KBM-7 (cell line): ENCODE measurements around the gene SLC27A1.

Experiments used
- DNase-seq: peaks from one replicate; pipeline ENCODE4 v3.0.0-alpha.2; 2015
- in situ Hi-C: fragments of 300-500 bp; cut with MboI; formaldehyde crosslinking; loops from 2 replicates; pipeline ENCODE4 v1.14.3; 2020; ENCODE audit warnings: low sequenced_read_pairs, low pct_unique_long_range_greater_than_20kb, mixed read lengths

The SLC27A1 gene

DNA sequence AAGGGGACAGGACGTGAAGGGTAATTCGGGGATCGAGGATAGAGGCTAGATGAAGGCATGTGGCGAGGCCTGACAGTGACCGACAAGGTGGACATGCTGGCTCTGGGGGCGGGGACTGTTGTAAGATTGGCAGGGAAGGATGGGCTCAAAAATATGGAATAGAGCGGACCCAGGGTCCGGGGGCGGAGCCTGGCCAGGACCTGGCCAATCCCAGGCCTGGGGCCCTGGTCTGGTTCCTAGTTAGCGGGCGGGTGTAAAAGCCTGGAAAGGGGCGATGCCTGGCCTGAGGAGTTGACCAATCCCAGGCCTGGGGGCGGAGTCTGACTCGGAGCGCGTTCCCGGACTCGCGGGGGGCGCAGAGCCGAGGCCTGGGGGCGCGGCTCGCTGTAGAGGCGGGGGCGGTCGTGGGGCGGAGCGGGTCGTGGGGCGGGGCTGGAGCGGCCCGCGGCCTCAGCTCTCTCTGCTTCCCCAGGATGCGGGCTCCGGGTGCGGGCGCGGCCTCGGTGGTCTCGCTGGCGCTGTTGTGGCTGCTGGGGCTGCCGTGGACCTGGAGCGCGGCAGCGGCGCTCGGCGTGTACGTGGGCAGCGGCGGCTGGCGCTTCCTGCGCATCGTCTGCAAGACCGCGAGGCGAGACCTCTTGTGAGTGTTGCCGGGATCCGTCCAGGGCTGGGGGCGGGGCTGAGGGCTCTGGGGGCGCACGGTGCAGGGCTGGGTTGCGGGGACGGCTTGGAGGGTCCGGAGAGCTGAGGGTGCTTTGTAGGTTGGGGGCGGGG lies at the start of gene SLC27A1:
SLC27A1 (plus strand) TSS at position 457 of the 774 bp plus-strand sequence; CDS start at position 474, 17 bp downstream.
- DNase-seq = peak; percentile 99

DNA sequence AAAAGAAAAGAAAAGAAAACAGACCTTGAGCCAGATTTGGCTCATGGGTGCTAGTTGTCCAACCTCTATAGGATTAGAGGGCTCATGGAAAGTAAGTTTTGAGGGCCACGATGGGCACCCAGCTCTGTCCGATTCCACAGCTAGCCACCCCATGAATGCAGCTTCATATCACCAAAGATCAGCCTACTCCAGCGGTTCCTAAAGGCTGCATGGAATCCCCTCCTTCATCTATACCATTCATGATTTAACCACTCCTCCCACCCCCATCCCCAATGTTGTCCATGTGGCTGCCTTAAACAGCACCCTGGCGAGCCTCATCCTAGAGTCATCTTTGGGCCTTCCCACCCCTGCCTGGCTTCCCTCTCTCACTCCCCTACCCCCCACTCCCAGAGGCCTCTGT lies 48.4 kb upstream of the SLC27A1 start:
- DNase-seq = no peak
- in situ Hi-C loops = no loop called here

More for the DNA sequence above, at the start of gene SLC27A1:
- in situ Hi-C loops = no loop called here

DNA sequence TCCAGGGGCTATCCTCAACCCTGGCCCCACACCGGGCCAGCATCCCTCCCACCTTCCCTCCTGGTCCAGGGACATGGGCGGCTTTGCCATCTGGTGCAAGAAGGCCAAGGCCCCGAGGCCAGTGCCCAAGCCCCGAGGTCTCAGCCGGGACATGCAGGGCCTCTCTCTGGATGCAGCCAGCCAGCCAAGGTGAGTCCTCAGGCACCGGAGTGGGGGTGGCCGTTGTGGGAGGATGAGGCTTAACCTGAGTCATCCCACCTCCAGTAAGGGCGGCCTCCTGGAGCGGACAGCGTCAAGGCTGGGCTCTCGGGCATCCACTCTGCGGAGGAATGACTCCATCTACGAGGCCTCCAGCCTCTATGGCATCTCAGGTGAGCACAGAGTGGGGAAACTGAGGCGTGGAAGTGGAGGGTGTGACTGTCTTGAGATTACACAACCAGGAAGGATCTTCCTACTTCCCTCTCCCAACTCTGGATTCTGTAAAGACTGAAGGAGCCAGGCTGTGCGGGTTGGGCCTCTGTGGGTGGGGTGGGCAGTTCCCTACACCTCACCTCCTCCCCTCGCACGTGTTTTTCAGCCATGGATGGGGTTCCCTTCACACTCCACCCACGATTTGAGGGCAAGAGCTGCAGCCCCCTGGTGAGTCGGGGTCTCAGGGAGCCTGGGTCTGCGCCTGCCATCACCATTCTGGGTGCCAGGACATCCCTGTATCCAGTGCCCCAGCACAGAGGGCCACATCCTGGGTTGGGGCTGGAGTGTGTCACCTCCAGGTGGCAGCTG lies 46.7 kb upstream of the SLC27A1 start:
- DNase-seq = no peak
- in situ Hi-C loops = no loop called here

DNA sequence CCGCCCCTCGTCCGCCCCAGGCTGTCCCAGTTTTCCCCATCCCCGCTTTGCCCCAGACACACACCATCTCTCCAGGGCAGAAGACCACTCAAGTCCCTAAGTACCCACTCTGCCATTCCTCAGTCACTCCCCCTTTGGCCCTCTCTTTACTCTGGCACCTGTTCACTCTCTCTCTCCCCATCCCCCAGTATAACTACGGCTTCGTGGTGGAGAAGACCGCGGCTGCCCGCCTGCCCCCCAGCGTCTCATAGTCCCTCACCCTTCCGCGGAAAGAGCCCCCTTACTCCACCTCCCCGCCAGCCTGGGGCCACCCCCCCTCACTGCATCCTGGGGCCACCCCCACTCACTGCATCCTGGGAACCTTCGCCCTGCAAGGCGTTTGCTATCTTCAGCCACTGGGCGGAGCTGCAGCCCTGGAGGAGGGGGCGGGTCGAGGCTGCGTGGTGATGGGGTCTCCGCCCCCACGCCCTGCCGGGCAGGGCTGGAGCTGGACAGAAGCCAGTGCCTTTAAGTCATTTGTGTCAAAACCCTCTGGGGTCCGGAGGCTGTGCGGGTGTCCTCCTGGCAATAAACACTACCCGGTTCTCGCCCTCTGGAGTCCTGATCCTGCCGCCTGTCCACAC lies 45.5 kb upstream of the SLC27A1 start:
- peak; percentile 67 for DNase-seq
- in situ Hi-C loops = no loop called here

DNA sequence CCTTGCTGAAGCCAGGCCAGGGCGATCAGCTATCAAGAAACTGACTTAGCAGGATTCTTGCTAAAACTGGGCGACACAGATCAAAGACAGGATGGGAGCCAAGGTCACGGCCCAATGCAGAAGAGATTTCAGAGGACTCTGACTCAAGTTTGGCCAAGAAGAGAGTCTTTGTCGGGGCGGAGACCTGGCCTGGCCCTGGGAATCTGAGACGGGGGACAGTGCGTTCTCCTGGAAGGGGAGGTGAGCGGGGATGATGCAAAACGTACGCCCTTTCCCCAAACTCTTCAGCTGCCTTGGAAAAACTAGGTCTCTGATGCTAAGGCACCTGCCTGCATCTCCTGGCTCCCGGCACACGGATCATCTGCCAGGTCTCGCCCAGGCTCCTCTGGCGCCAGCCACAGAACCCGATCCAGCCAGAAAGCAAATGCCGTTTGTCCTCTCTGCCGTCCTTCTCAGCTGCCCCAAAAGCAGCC lies 40.6 kb upstream of the SLC27A1 start:
- DNase-seq = no peak
- in situ Hi-C loops = no loop called here

DNA sequence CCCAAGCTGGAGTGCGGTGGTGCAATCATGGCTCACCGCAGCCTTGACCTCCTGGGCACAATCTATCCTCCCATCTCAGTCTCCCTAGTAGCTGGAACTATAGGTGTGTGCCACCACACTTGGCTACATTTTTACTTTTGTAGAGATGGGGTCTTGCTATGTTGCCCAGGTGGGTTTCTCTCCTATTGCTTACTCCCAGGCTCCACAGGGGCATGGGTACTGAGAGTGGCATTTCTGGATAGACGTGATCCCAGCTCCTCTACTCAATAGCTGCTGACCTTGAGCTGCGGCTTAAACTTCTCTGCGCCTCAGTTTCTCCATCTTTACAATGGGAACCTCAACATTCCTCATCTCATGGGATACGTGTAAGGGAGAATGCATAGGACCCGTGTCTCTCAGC lies 38.9 kb upstream of the SLC27A1 start:
- in situ Hi-C loops = no loop called here

DNA sequence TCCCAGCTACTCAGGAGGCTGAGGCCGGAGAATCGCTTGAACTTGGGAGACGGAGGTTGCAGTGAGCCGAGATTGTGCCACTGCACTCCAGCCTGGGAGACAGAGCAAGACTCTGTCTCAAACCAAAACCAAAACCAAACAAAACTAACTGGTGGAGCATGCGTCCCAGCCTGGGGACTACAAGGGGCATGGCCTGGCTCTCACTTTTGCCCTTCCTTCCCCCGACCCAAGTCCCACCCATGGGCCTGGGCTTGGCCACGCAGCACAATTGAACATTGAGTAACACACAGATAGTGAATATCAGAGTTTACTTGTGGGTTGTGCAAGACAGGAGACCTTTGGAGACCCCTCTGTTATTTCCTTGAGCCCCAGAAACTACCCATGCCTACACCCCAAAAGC lies 35.1 kb upstream of the SLC27A1 start:
- no peak for DNase-seq
- in situ Hi-C loops = no loop called here

More for the DNA sequence above, 38.9 kb upstream of the SLC27A1 start:
- no peak for DNase-seq

DNA sequence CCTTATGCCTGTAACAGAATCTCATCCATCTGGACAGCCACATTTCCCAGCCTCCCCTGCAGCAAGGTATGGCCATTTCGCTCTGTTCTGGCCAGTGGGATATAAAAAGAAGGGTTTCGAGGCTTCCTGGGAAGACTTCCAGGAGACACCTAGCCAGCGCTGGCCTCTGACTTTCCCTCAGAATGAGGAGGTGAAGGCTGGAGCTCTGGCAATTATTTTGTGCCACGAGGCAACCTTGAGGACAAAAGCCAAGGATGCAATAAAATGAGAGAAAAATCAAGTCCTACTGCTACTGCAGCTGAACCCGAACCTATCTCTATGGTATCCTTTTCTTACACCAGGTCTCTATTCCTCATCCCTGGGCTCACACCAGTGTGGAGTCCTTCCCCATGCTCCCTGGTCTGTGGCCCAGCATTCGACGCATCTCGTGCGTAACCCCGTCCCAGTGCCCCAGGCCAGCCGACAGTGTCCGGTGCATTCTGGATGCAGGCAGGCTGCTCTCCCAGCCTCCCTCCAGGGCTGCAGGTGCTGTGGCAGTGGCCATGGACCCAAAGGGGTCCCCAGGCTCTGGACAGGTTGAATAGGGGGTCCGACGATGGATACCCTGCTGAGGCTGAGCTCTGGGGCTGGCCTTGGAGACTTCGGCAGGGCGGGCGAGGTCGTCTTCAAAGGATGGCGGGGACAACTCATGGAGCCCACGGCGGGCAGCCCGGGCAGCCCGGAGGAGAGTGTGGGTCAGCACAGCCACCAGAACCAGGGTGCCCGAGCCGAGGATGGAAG lies 34.0 kb upstream of the SLC27A1 start:
- no peak for DNase-seq
- in situ Hi-C loops = no loop called here

DNA sequence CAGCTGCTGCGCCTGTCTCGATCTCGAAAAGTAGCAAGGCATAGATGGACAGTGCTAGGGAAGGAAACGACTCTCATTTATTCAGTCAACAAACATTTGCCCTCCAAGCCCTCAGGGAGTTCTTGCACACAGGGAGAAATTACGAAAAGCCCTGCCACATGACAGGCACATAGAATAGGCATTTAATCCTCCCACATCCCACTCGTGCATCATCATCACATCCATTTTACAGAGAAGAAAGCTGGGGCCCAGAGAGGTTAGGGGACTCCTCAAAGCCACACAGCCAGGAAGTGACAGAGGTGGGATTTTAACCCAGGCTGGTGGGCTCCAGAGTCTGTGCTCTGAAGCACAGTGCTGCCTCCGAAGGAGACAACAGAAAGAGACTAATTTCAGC lies 33.5 kb upstream of the SLC27A1 start:
- in situ Hi-C loops = no loop called here
- DNase-seq = no peak

DNA sequence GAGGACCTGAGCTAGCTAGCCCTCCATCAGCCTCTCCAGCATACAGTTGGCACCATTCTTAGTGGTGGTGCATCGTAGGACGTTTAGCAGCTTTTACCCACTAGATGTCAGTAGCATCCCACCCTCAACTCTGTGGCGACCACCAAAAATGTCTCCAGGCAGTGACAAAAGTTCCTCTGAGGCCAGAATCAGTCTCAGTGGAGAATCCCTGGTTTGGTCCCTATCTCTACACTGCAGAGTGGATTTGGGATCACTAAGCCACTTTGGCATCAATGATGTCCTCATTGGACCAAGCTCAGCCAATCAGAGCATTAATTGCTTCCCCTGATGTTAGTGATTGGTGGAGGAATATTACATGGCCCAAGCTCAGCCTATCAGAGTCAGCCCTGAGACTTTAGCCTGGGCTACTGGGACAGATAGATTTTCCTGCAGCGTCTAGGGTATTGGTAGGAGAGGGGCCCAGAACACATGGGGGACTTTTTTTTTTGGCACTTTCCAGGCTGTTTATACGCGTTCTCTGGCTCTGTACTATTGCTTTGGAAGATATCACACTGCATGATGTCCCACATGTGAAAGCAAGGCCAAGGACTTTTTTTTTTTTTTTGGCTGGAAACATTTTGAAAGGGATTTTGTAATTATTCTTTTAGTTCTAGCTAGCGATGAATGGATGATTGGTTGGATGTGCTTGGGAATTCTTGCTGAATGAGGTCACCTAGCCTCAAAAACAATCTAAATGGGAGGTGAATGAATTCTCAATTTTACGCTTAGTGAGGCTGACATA lies 28.9 kb upstream of the SLC27A1 start:
- peak; percentile 76 for DNase-seq
- in situ Hi-C loops = no loop called here

DNA sequence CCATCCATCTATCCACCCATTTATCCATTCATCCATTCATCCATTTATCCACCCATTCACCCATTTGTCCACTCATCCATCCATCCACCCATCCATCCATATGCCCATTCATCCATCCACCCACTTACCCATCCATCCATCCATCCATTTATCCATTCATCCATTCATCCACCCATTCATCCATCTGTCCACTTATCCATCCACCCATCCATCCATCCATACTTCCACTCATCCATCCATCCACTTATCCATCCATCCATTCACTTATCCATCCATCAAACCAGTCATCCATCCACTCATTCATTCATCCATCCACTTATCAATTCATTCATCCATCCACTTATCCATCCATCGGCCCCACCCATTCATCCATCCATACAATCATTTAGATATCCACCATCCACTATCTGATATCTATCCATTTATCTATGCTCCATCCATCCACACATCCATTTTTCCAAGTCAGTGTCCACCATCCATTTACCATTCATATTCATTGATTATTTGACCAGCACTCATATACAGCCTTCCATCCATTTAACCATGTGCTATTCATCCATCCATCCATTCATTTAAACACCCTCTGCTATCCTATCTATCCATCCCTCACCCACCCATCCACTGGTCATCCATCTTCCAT lies 24.7 kb upstream of the SLC27A1 start:
- no peak for DNase-seq
- in situ Hi-C loops = no loop called here

DNA sequence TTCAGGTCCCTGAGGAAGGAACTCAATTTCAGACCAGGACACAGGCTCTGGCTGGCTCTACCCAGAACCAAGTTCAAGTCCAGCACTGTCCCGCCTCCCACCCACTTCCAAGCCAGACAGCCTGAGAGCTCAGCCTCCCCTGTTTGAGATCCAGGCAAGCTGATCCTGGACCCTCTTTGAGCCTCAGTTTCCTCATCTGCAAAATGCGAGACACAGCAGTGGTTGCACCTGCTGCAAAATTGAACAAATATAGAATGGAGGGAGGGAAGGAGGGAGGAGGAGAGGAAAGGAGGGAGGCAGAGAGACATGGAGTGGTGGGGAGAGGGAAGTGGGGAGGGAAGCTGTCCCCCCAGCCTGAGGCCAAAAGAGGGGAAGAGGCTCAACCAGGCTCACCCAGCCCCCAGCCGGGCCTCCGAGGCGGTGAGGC lies 22.6 kb upstream of the SLC27A1 start:
- peak; percentile 43 for DNase-seq
- in situ Hi-C loops = no loop called here

DNA sequence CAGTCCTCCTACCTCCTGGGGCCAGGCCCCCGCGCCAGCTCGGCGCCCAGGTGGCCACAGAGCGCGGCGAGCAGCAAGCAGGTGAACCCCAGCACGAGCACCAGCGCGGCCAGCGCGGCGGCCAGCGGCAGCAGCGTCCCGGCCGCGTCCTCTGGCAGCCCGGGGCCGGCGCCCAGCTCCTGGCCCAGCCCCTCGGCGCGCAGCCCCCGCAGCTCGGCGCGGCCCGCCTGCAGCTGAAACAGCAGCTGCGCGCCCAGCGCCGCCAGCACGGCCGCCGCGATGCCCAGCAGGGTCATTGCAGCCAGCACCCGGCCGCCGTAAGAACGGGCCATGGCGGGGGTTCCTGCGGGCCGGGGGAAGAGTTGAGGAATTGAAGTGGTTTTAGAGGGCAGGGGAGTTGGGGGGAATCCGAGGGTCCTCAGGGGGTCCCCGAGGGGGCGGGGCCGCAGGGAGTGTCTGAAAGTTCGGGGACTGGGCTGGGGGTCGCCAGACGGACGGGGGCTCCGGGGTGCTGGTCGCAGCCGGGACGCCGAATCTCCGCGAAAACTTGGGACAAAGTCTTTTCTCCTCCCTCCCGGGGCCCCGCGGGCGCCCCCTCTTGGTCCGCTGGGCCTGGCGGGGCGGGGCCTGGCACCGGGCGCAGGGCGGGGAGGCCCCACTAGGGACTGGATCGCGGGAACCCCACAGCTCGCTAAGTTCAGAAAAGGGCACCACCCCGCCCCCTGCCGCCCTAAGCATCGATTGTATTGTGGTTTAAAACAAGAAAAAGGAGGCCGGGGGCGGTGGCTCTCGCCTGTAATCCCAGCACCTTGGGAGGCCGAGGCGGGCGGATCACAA lies 22.0 kb upstream of the SLC27A1 start, which contains the start of gene TMEM221:
TMEM221 (minus strand) TSS at position 538 of the 837 bp plus-strand sequence; CDS start at position 332, 206 bp downstream.
- in situ Hi-C loops = no loop called here
- DNase-seq = peak; percentile 68

DNA sequence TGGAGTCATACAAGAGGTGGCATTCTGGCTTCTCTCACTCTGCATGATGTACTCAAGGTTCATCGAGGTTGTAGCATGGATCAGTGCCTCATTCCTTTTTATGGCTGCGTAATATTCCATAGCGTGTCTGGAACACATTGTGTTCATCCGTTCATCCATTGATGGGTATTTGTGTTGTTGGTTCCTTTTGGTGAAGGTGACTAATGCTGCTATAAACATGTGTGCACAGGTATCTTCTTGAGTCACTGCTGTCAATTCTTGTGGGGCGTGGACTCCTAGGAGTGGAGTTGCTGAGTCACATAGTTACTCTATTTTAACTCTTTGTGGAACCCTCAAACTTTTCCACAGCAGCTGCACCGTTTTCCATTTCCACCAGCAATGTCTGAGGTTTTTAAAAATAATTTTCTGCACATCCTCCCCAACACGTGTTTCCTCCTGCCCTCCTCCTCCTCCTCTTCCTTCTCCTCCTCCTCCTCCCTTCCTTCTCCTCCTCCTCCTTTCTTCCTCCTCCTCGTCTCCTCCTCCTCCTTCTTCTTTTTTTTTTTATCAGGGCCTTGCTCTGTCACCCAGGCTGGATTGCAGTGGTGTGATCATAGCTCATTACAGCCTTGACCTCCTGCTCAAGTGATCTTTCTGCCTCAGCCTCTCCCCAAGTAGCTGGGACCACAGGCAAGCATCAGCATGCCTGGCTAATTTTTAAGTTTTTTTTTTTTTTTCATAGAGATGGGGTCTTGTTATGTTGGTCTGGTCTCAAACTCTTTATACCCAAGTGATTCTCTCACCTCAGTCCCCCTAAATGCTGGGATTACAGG lies 19.9 kb upstream of the SLC27A1 start:
- in situ Hi-C loops = no loop called here
- peak; percentile 86 for DNase-seq

DNA sequence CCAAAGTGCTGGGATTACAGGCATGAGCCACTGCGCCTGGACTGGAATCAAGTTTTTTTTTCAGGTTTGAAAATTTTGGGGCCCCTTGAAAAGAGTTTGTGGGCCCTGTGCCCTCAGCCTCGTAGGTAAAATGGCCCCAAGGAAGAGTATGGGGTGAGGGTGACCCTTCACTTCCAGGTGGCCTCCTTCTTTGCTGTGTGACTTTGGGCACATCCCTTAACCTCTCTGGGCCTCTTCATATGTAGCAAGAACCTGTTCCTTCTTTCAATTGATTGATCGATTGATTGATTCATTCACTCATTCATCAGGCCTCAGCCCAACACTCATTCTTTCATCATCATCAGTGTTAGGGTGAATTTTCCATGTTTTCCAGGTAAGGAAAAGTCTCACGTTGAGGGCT lies 18.5 kb upstream of the SLC27A1 start:
- no peak for DNase-seq
- in situ Hi-C loops = no loop called here

DNA sequence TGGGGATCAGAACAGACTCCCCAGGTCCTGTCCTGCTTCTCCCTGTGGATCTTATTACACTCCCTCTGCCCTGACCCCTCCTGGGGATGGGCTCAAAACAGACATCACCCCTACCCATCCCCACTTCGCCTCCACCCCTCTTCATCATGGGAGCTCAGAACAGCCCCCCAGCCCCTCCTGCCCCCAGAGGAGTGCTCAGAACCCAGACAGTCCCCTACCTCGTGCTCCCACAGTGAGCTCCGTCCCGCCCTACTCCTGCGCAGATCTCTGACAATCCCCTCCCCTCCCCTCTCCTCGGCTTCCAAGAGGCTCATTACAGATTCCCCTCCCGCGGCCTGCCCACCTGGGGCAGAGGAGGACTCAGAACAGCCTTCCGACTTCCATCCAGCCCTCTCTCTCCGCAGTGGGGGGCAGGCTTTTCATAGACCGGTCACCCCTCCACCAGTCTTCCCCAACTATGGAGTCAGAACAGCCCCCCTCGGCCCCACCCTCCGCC lies 15.7 kb upstream of the SLC27A1 start:
- no peak for DNase-seq
- in situ Hi-C loops = no loop called here
